Duodenal mucosa (tissue), 2 donors: ENCODE measurements around the gene ZNF135.

Experiments used
- H3K27ac ChIP-seq: one replicate; pipeline ENCODE4 v1.7.0; 2013; ENCODE audit warnings: low read depth, low read length
- H3K27me3 ChIP-seq, 2 donors: one replicate each; pipeline ENCODE4 v1.7.0; 2013; ENCODE audit warnings: low read length in 2 of 2, control low read depth in 1 of 2; ENCODE audit not compliant: insufficient read depth in 2 of 2, control insufficient read depth in 1 of 2
- H3K36me3 ChIP-seq, 2 donors: one replicate each; pipeline ENCODE4 v1.7.0; 2013; ENCODE audit warnings: low read length in 2 of 2, control low read depth in 1 of 2; ENCODE audit not compliant: insufficient read depth in 2 of 2, control insufficient read depth in 1 of 2
- H3K4me1 ChIP-seq, 2 donors: one replicate each; pipeline ENCODE4 v1.7.0; 2013; ENCODE audit warnings: low read length in 2 of 2, control low read depth in 1 of 2; ENCODE audit not compliant: insufficient read depth in 2 of 2, control insufficient read depth in 1 of 2
- H3K4me3 ChIP-seq, 2 donors: one replicate each; pipeline ENCODE4 v1.7.0; 2013; ENCODE audit warnings: low read length in 2 of 2, low read depth in 1 of 2
- H3K9ac ChIP-seq, 2 donors: one replicate each; pipeline ENCODE4 v1.7.0; 2013; ENCODE audit warnings: low read length in 2 of 2, low read depth in 1 of 2
- H3K9me3 ChIP-seq, 2 donors: one replicate each; pipeline ENCODE4 v1.7.0; 2013; ENCODE audit warnings: low read length in 2 of 2, control low read depth in 1 of 2; ENCODE audit not compliant: control insufficient read depth in 1 of 2

ZNF135 gene

DNA sequence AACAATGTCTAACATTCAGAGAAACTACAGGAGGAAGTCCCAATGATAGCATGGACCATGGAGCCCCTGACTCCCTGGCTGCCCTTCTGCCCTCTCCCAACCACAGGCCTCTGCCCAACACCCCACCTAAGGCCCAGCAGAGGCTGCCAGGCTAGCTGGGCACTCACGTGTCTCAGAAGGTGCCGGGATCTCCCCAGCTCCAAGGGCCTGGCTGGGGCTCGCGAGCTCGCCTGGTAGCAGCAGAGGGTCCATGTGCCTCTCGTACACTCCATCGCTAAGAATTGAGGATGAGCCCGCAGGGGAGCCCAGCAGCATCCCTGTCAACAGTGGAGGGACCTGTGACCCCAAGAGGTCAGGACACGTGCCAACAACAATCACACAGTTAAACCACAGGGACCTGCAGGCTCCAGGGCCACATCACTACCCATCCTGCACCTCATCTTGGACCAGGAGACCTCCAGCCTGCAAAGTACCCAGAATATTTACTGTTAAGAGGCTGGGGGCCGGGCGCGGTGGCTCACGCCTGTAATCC lies 29.5 kb downstream of the ZNF135 start:
- no peaks in the 10 kb centered on the region for H3K4me1 ChIP-seq
- no peaks in the 10 kb centered on the region for H3K27me3 ChIP-seq
- peaks cover 0 to 32% of the 10 kb centered on the region in 2 donors for H3K36me3 ChIP-seq
- H3K9me3 ChIP-seq, result peaks cover 19 to 59% of the 10 kb centered on the region in 2 donors
- no peak overlapping the region for H3K4me3 ChIP-seq
- no peak overlapping the region for H3K27ac ChIP-seq
- H3K9ac ChIP-seq, result no peak overlapping the region

DNA sequence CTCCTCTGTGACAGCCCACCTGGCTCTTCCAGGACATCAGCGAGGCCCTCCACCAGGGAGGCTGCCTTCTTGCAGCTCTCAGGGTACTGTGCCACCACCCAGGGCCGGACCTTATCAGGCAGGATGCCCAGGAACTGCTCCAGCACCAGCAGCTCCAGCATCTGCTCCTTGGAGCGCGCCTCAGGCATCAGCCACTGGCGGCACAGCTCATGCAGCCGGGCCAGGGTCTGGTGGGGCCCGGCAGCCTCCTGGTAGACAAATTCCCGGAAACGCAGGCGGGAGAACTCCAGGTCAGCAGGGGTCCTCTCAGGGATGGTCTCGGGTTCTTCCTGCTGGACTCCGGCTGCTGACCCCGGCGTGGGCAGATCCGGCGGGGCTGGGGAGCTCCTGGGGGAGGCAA lies 30.8 kb downstream of the ZNF135 start:
- Histone ChIP-seq H3K27me3 (no peaks in the 10 kb centered on the region), H3K9me3 (peaks cover 12 to 51% of the 10 kb centered on the region in 2 donors), H3K9ac (no peak overlapping the region), H3K4me3 (no peak overlapping the region), H3K27ac (no peak overlapping the region), H3K36me3 (peaks cover 0 to 25% of the 10 kb centered on the region in 2 donors), H3K4me1 (no peaks in the 10 kb centered on the region)

DNA sequence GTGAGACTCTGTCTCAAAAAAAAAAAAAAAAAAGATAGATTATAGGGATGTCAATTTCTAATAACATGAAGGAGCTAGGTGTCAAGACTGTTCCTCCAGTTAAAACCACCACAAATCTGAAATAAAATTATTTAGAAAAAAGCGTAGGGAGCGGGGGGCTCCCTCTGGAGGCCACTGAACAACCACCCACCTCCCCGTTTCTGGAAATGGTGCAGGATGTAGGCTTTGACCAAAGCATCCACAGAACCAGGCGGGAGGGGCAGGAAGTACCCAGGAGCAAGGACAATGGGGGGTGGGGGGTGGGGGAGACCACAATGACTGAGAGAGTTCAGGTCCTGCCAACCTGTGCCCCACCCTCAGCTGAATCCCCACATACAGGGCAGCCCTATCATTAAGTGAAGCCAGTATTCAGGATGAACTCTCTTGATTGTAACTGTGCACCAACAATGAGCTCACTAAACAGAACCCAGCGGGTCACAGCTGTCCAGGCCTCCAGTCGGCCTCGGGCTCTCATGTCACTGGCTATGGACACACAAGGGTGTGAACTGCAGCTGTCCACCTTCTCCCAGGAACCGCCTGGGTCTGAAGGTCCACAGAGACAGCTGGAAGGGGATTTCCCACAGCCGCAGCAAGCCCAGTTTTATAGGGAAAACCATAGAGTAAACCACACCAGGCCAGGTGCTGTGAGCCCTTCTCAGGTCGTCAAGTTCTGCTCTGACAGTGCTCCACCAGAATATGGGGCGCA lies 32.3 kb downstream of the ZNF135 start:
- no peak overlapping the region for H3K9ac ChIP-seq
- H3K4me1 ChIP-seq, result peaks cover 0 to 3% of the 10 kb centered on the region in 2 donors
- peaks cover 12 to 56% of the 10 kb centered on the region in 2 donors for H3K9me3 ChIP-seq
- H3K36me3 ChIP-seq, result peaks cover 0 to 17% of the 10 kb centered on the region in 2 donors
- H3K4me3 ChIP-seq, result no peak overlapping the region
- H3K27me3 ChIP-seq, result no peaks in the 10 kb centered on the region
- H3K27ac ChIP-seq, result no peak overlapping the region

DNA sequence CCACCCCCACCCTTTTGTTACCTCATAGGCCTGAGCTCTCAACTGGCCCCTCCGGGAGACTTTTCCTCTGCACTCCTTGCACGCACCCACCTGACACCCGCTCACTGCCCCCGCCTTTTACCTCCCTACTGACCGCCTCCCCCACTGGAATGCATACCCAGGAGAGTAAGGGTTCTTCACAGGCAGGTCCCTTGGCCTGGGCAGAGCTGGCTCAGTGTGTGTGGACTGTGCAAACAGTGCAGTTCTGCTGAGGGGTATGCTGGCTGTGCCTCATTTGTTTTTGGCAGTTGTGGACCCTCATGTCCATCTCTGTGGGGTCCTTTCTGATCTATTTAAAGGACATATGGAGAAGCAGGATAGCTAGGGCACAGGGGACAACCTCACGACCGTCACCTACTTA lies 34.0 kb downstream of the ZNF135 start:
- no peak overlapping the region for H3K9ac ChIP-seq
- peaks cover 0 to 5% of the 10 kb centered on the region in 2 donors for H3K36me3 ChIP-seq
- no peaks in the 10 kb centered on the region for H3K27me3 ChIP-seq
- peaks cover 0 to 9% of the 10 kb centered on the region in 2 donors for H3K4me1 ChIP-seq
- H3K9me3 ChIP-seq, result peaks cover 15 to 50% of the 10 kb centered on the region in 2 donors
- no peak overlapping the region for H3K4me3 ChIP-seq
- no peak overlapping the region for H3K27ac ChIP-seq

DNA sequence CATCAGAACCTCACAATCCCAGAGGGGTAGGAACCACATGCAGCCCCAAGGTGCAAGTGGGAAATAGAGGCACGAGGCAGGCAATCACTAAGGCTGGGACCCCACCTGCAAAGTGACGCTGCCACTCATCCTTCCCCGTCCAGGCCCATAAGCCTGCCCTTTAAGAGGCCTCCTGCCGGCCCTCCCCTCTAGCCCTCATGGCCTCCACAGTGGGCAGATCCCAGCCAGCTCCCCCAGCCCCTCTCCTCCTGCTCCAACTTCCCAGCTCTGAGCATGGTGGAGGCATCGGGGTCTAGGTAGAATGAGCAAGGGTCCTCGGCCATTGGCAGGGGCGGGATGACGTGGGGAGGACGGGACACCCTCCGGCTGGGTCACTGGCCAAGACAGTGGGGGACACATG lies 36.2 kb downstream of the ZNF135 start:
- Histone ChIP-seq H3K9me3 (peaks cover 6 to 41% of the 10 kb centered on the region in 2 donors), H3K9ac (no peak overlapping the region), H3K36me3 (no peaks in the 10 kb centered on the region), H3K4me3 (peak overlapping the region in 1 of 2 donors; percentile 16), H3K4me1 (peaks cover 0 to 9% of the 10 kb centered on the region in 2 donors), H3K27ac (no peak overlapping the region), H3K27me3 (no peaks in the 10 kb centered on the region)

DNA sequence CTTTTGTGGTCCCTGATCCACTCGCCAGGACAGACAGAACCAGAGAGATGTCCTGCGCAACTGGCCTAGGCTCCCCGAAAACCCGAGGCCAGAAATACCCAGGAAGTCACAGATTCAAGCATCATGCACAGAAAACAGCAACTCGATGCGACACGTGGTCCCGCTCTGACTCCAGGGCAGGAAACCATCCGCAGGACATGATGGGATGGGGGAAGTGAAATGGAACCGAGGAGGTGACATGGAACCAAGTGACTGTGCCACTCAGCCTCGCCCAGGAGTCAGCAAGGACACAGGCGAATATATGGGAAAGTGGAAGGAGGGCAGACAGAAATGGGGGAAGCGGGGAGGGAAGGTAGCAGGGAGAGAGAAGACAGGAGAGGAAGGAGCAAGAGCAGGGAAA lies 37.8 kb downstream of the ZNF135 start:
- Histone ChIP-seq H3K4me1 (peaks cover 0 to 9% of the 10 kb centered on the region in 2 donors), H3K9ac (no peak overlapping the region), H3K27me3 (no peaks in the 10 kb centered on the region), H3K36me3 (no peaks in the 10 kb centered on the region), H3K27ac (no peak overlapping the region), H3K4me3 (peak overlapping the region; percentile 79), H3K9me3 (peaks cover 6 to 38% of the 10 kb centered on the region in 2 donors)

DNA sequence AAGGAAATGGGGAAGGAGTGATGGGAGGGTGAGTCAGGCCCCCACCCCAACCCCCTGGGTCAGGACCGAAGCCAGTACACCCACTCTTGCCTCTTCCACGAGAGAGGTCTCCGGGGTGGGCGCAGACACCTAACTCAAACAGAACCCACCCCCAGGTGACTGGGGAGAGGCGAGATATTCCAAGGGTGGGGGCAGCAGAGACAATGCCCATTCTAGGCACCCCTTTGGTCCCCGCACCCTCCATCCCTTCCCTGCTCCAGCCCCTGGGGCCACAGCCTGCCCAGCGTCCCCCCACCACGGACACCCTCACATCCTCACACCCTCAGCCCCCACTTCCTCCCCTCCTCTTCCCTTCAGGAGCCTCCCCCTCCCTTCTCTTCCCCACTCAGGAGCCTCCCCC lies 38.3 kb downstream of the ZNF135 start:
- H3K9ac ChIP-seq, result peak overlapping the region in 1 of 2 donors; percentile 85
- H3K36me3 ChIP-seq, result no peaks in the 10 kb centered on the region
- H3K4me1 ChIP-seq, result peaks cover 0 to 9% of the 10 kb centered on the region in 2 donors
- H3K4me3 ChIP-seq, result peak overlapping the region; percentile 79
- H3K27me3 ChIP-seq, result no peaks in the 10 kb centered on the region
- no peak overlapping the region for H3K27ac ChIP-seq
- H3K9me3 ChIP-seq, result peaks cover 7 to 41% of the 10 kb centered on the region in 2 donors

DNA sequence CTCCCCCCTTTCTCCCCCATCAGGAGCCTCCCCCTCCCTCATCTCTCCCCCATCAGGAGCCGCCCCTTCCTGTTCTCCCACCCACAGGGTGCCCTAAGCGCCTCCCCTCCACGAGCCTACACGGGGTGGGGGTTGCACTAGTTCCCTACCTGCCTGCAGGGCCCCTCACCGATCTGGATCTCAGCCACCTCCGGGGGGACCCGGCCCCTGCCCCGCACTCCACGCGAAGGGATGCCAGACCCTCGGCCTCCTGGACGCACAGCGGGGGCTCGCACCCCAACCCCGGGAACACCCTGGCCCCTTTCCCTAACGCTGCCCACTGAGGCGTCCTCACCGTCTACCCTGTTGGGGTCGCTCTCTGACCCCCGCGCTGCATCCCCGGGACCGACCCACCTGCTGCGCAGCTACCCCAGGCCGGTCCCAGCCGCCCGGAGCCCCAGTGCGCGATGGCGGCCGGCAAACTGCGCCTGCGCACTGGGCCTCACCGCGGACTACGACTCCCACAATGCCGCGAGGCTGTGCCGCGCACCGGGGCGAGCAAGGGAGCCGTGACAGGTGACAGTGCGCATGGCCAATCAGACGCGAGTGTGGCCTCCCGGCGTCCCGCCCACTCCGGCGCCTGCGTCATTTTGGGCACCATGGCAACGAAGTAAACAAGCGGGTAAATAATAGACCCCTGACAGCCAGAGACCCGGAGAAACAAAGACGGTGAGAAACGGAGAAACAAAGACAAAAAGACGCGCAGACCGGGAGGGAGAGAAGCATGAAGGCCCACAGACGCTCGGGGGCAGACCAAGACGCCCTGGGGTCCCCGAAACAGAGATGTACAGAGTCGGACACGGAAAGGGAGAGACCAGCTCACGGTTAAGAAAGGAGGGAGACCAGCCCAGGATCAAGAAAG lies 38.9 kb downstream of the ZNF135 start, which contains the start of gene ZSCAN18:
TSS of gene ZSCAN18 (minus strand) at position 451 of the 901 bp plus-strand sequence. CDS start 7,964 bp downstream, outside the sequence.
- H3K9me3 ChIP-seq, result peaks cover 12 to 42% of the 10 kb centered on the region in 2 donors

DNA sequence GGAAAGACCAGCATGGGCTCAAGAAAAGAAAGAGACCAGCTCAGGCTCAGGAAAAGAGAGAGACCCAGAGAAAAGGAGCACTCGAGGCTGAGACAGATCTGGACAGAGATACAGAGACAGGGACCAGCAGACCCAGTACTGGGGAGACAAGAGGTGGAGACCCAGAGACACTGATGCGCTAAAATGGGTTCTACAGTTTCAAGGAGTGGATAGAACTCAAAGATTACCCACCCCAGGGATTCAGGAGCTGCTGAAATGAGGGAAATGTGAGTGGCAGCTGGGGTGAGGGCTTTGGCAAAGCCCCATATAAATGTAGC lies 39.6 kb downstream of the ZNF135 start:
- no peaks in the 10 kb centered on the region for H3K36me3 ChIP-seq
- no peaks in the 10 kb centered on the region for H3K27me3 ChIP-seq
- H3K4me3 ChIP-seq, result peak overlapping the region; percentile 79
- H3K9ac ChIP-seq, result peak overlapping the region; percentile 79 to 85
- H3K9me3 ChIP-seq, result peaks cover 15 to 39% of the 10 kb centered on the region in 2 donors
- H3K27ac ChIP-seq, result peak overlapping the region; percentile 84
- H3K4me1 ChIP-seq, result peaks cover 0 to 9% of the 10 kb centered on the region in 2 donors

More for the DNA sequence above, 38.9 kb downstream of the ZNF135 start, which contains the start of gene ZSCAN18:
- Histone ChIP-seq H3K27me3 (no peaks in the 10 kb centered on the region), H3K9ac (peak within 1 kb of the TSS; percentile 79 to 85), H3K4me1 (peaks cover 0 to 9% of the 10 kb centered on the region in 2 donors), H3K4me3 (peak within 1 kb of the TSS; percentile 79), H3K36me3 (no peaks in the 10 kb centered on the region), H3K27ac (peak within 1 kb of the TSS; percentile 84)
